NCI-H1092 (cell line): ENCODE data around the gene RPL38.

Experiments
- DNase-seq: peaks from one replicate; lab custom pipeline; 2025; lab: John Stamatoyannopoulos, UW

RPL38 gene

GRCh38 chr17:74250324-74250995, 47.0 kb downstream of the RPL38 start:
- DNase-seq = no peak

GRCh38 chr17:74251051-74251450, 47.6 kb downstream of the RPL38 start:
- DNase-seq = no peak

GRCh38 chr17:74251569-74251968, 48.1 kb downstream of the RPL38 start:
- DNase-seq = no peak

- no peak for DNase-seq
These were observed 48.7 kb downstream of the RPL38 start for GRCh38 chr17:74252211-74252610.

- no peak for DNase-seq
These were observed 49.6 kb downstream of the RPL38 start for GRCh38 chr17:74253036-74253435.

- no peak for DNase-seq
These were observed 53.8 kb downstream of the RPL38 start for GRCh38 chr17:74257311-74257710.

- no peak for DNase-seq
These were observed 56.4 kb downstream of the RPL38 start for GRCh38 chr17:74259667-74260524.
